ENCODE measurements around the gene CES5A. TPM values are rescaled to one million over a fixed set of nuclear protein-coding genes. Genes with fewer than 3 reads are reported as not detected.
"Not testable (repeated sequence)": the region's sequence is repeated elsewhere in the genome, so short reads cannot be mapped to it uniquely, and the experiment has no call there.

CES5A gene
- total RNA-seq, 1 experiment from 2014 or later, result not detected

- peak in 1 of 2 experiments; percentile 10 for DNase-seq
- no peak for TF ChIP-seq CTCF (IDR thresholded peaks at IDR 0.05; ENCODE audit: insufficient read depth in 1 of 2, low read depth in 1 of 2, low read length in 1 of 2, severe bottlenecking in 1 of 2, unreplicated experiment in 1 of 2)
- Histone ChIP-seq H3K9me3 (no peaks in the 10 kb centered on the region), H3K27me3 (replicated peaks; ENCODE audit: control insufficient read depth, insufficient read depth, low read length) (no peaks in the 10 kb centered on the region), H3K36me3 (ENCODE audit: control insufficient read depth, insufficient read depth, low read length) (no peaks in the 10 kb centered on the region), H3K4me1 (no peaks in the 10 kb centered on the region), H3K4me3 (ENCODE audit: low read depth, low read length) (no peak overlapping the region)
- intact Hi-C loops (cut with micrococcal nuclease; ENCODE audit: unreplicated experiment), result no loop called here
- POLR2A ChIA-PET, result no interaction called here
- Mint-ChIP-seq H3K4me3 (ENCODE audit: unreplicated experiment) (no peak overlapping the region), H3K9me3 (ENCODE audit: unreplicated experiment) (no peaks in the 10 kb centered on the region), H3K27me3 (ENCODE audit: insufficient read depth, unreplicated experiment) (no peaks in the 10 kb centered on the region), H3K4me1 (ENCODE audit: low read depth, unreplicated experiment) (no peaks in the 10 kb centered on the region), H3K27ac (ENCODE audit: unreplicated experiment) (no peak overlapping the region), H3K36me3 (ENCODE audit: insufficient read depth, unreplicated experiment) (no peaks in the 10 kb centered on the region)
- CTCF ChIA-PET, result no interaction called here
- no TSS peak for BruUV-seq (replicated peaks)
Observed at GRCh38 chr16:55809386-55809785, 65.8 kb downstream of the CES5A start.

GRCh38 chr16:55808286-55808685 lies 66.9 kb downstream of the CES5A start:
- intact Hi-C loops (cut with micrococcal nuclease; ENCODE audit: unreplicated experiment); H3K27ac Mint-ChIP-seq (ENCODE audit: unreplicated experiment); DNase-seq; H3K36me3 Mint-ChIP-seq (ENCODE audit: insufficient read depth, unreplicated experiment); BruUV-seq (replicated peaks); POLR2A ChIA-PET; H3K9me3 Mint-ChIP-seq (ENCODE audit: unreplicated experiment); H3K4me3 ChIP-seq (ENCODE audit: low read depth, low read length); CTCF ChIA-PET; H3K27me3 ChIP-seq (replicated peaks; ENCODE audit: control insufficient read depth, insufficient read depth, low read length); H3K9me3 ChIP-seq; H3K27me3 Mint-ChIP-seq (ENCODE audit: insufficient read depth, unreplicated experiment); H3K4me1 Mint-ChIP-seq (ENCODE audit: low read depth, unreplicated experiment); H3K4me3 Mint-ChIP-seq (ENCODE audit: unreplicated experiment); H3K4me1 ChIP-seq; H3K36me3 ChIP-seq (ENCODE audit: control insufficient read depth, insufficient read depth, low read length): not testable (repeated sequence)

GRCh38 chr16:55805104-55805503 lies 70.1 kb downstream of the CES5A start:
- H3K27me3 Mint-ChIP-seq (ENCODE audit: insufficient read depth, unreplicated experiment); H3K4me3 Mint-ChIP-seq (ENCODE audit: unreplicated experiment); intact Hi-C loops (cut with micrococcal nuclease; ENCODE audit: unreplicated experiment); H3K4me1 Mint-ChIP-seq (ENCODE audit: low read depth, unreplicated experiment); H3K9me3 ChIP-seq; H3K27ac Mint-ChIP-seq (ENCODE audit: unreplicated experiment); BruUV-seq (replicated peaks); CTCF ChIA-PET; H3K4me1 ChIP-seq; H3K36me3 ChIP-seq (ENCODE audit: control insufficient read depth, insufficient read depth, low read length); POLR2A ChIA-PET; H3K4me3 ChIP-seq (ENCODE audit: low read depth, low read length); H3K27me3 ChIP-seq (replicated peaks; ENCODE audit: control insufficient read depth, insufficient read depth, low read length); H3K9me3 Mint-ChIP-seq (ENCODE audit: unreplicated experiment); DNase-seq; H3K36me3 Mint-ChIP-seq (ENCODE audit: insufficient read depth, unreplicated experiment): not testable (repeated sequence)

GRCh38 chr16:55803681-55804080 lies 71.5 kb downstream of the CES5A start:
- H3K9me3 Mint-ChIP-seq (ENCODE audit: unreplicated experiment); H3K27me3 Mint-ChIP-seq (ENCODE audit: insufficient read depth, unreplicated experiment); H3K27ac Mint-ChIP-seq (ENCODE audit: unreplicated experiment); H3K4me1 Mint-ChIP-seq (ENCODE audit: low read depth, unreplicated experiment); POLR2A ChIA-PET; H3K4me3 Mint-ChIP-seq (ENCODE audit: unreplicated experiment); CTCF ChIA-PET; BruUV-seq (replicated peaks); intact Hi-C loops (cut with micrococcal nuclease; ENCODE audit: unreplicated experiment); H3K36me3 ChIP-seq (ENCODE audit: control insufficient read depth, insufficient read depth, low read length); H3K27me3 ChIP-seq (replicated peaks; ENCODE audit: control insufficient read depth, insufficient read depth, low read length); H3K9me3 ChIP-seq; H3K36me3 Mint-ChIP-seq (ENCODE audit: insufficient read depth, unreplicated experiment); DNase-seq; H3K4me3 ChIP-seq (ENCODE audit: low read depth, low read length); H3K4me1 ChIP-seq: not testable (repeated sequence)

Other genes with a start within 250 kb of the CES5A start
- not detected in 2 replicates for gene SLC6A2, start 219.4 kb downstream of the CES5A start, total RNA-seq (2022)
- 74.1 and 97.4 TPM in 2 replicates for gene CES1, start 42.3 kb downstream of the CES5A start, total RNA-seq (2022)